Activated CD4-positive, alpha-beta T cell treated with anti-CD3 and anti-CD28 coated beads, Interleukin-2, amount 10 ng/mL, durations not matched to agents 24 days and 14 days (primary cell): ENCODE measurements around the gene ROR2. TPM values are rescaled to one million over a fixed set of nuclear protein-coding genes. Genes with fewer than 3 reads are reported as not detected.
"Not testable (repeated sequence)": the region's sequence is repeated elsewhere in the genome, so short reads cannot be mapped to it uniquely, and the experiment has no call there.

Experiments used
- DNase-seq: peaks from one replicate; pipeline ENCODE4 v3.0.0; 2022
- H3K27ac Mint-ChIP-seq: one replicate; pipeline ENCODE4 v1.8.0; 2022; ENCODE audit warnings: mild to moderate bottlenecking, mixed read lengths
- H3K27me3 Mint-ChIP-seq: one replicate; pipeline ENCODE4 v1.8.0; 2022; ENCODE audit warnings: mixed read lengths
- H3K36me3 Mint-ChIP-seq: one replicate; pipeline ENCODE4 v1.8.0; 2022; ENCODE audit warnings: low read depth, mild to moderate bottlenecking, mixed read lengths
- H3K4me1 Mint-ChIP-seq: one replicate; pipeline ENCODE4 v1.8.0; 2021; ENCODE audit warnings: mixed read lengths
- H3K4me3 Mint-ChIP-seq: one replicate; pipeline ENCODE4 v1.8.0; 2022; ENCODE audit warnings: mild to moderate bottlenecking, moderate library complexity, mixed read lengths
- H3K9me3 Mint-ChIP-seq: one replicate; pipeline ENCODE4 v1.8.0; 2021; ENCODE audit warnings: mixed read lengths
- intact Hi-C: fragments of 100-400 bp; cut with micrococcal nuclease; formaldehyde crosslinking; loops from one replicate; pipeline ENCODE4 v1.15.1; 2023
- total RNA-seq: library from RNA; stranded (reverse); gene quantifications from 2 replicates; pipeline ENCODE4 v1.2.3, GENCODE V29; 2022

ROR2 gene
- total RNA-seq, 1 donor from 2014 or later: 0.40 TPM

DNA sequence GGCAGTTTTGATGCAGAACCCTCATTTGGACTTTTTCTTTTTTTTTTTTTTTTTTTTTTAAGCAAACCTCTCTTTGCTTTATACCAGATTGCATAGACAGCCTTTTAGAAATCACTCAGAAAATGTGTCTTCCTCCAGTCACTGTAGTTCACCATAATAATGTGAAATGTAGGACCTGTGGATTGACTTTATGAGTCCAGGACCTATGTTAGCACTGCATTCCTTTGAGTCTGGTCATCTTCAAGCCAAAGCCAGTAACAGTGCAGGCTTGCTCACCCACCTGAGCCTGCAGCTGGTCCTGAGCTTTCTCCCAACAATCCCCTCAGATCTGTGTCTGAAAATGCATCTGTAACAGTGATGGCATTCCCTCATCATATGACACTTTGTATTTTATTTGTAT is 415.7 kb downstream of the ROR2 start:
- Mint-ChIP-seq H3K36me3 (no peaks in the 10 kb centered on the region), H3K9me3 (no peaks in the 10 kb centered on the region), H3K27ac (no peak overlapping the region), H3K27me3 (peaks cover 34% of the 10 kb centered on the region), H3K4me3 (no peak overlapping the region), H3K4me1 (peaks cover 1% of the 10 kb centered on the region)
- intact Hi-C loops: no loop called here
- no peak for DNase-seq

DNA sequence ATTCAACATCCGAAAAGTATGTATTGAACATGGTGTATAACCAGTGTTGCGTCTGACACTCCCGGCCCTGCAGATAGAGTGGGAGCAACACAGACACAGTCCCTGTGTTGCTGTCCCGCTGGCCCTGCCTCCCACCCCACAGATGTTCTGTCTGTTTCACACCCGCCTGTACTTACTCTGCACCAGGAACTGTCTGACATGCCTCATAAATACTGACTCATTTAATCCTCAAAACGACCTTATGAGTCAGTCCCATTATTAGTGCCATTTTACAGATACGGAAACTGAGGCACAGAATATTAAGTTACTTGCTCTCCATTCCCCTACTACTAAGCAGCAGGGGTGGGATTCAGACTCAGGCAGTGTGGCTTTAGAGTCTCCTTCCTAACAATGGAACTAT is 416.6 kb downstream of the ROR2 start:
- no peak overlapping the region for H3K27ac Mint-ChIP-seq
- no peaks in the 10 kb centered on the region for H3K4me1 Mint-ChIP-seq
- H3K9me3 Mint-ChIP-seq: no peaks in the 10 kb centered on the region
- intact Hi-C loops: no loop called here
- no peaks in the 10 kb centered on the region for H3K36me3 Mint-ChIP-seq
- DNase-seq: no peak
- no peak overlapping the region for H3K4me3 Mint-ChIP-seq
- peaks cover 36% of the 10 kb centered on the region for H3K27me3 Mint-ChIP-seq

DNA sequence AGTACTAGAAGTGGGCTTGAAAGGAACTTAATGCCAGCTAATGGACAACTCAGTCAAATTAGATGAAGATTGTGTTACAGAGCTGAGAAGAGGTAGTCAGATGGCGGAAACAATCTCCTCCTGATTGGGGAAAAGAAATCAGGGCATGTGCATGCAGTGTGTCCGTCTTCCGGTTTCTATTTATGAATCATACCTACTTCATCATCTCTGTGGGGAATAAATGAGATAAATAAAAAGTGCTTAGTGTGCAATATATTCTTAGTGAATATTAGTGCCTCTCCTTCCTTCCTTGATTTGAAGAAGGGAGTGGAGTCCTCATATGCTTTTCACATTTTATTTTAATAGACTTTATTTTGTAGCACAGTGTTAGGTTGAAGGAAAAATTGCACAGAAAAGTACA is 417.7 kb downstream of the ROR2 start:
- H3K36me3 Mint-ChIP-seq: no peaks in the 10 kb centered on the region
- H3K4me3 Mint-ChIP-seq: no peak overlapping the region

GRCh38 chr9:91530829-91531228 is 419.2 kb downstream of the ROR2 start:
- DNase-seq: no peak
- intact Hi-C loops: no loop called here
- Mint-ChIP-seq H3K27me3 (peaks cover 34% of the 10 kb centered on the region), H3K9me3 (no peaks in the 10 kb centered on the region), H3K36me3 (no peaks in the 10 kb centered on the region), H3K4me1 (no peaks in the 10 kb centered on the region), H3K27ac (no peak overlapping the region), H3K4me3 (no peak overlapping the region)

More for the DNA sequence above, 417.7 kb downstream of the ROR2 start:
- intact Hi-C loops: no loop called here
- Mint-ChIP-seq H3K27me3 (peaks cover 37% of the 10 kb centered on the region), H3K9me3 (no peaks in the 10 kb centered on the region), H3K27ac (no peak overlapping the region), H3K4me1 (no peaks in the 10 kb centered on the region)
- DNase-seq: no peak

GRCh38 chr9:91522481-91522880 is 427.5 kb downstream of the ROR2 start:
- no peaks in the 10 kb centered on the region for H3K4me1 Mint-ChIP-seq
- no peak for DNase-seq
- H3K27ac Mint-ChIP-seq: no peak overlapping the region
- intact Hi-C loops: no loop called here
- H3K4me3 Mint-ChIP-seq: no peak overlapping the region
- no peaks in the 10 kb centered on the region for H3K9me3 Mint-ChIP-seq
- H3K36me3 Mint-ChIP-seq: no peaks in the 10 kb centered on the region
- peaks cover 43% of the 10 kb centered on the region for H3K27me3 Mint-ChIP-seq

- Mint-ChIP-seq H3K4me3 (no peak overlapping the region), H3K9me3 (no peaks in the 10 kb centered on the region), H3K27ac (no peak overlapping the region), H3K4me1 (no peaks in the 10 kb centered on the region), H3K27me3 (peaks cover 32% of the 10 kb centered on the region), H3K36me3 (no peaks in the 10 kb centered on the region)
- no peak for DNase-seq
- intact Hi-C loops: no loop called here
Measured at GRCh38 chr9:91519520-91520277, 430.3 kb downstream of the ROR2 start.

GRCh38 chr9:91518462-91518861 is 431.6 kb downstream of the ROR2 start:
- H3K4me1 Mint-ChIP-seq: no peaks in the 10 kb centered on the region
- peaks cover 28% of the 10 kb centered on the region for H3K27me3 Mint-ChIP-seq
- H3K27ac Mint-ChIP-seq: no peak overlapping the region
- no peak overlapping the region for H3K4me3 Mint-ChIP-seq
- no peaks in the 10 kb centered on the region for H3K9me3 Mint-ChIP-seq
- no peaks in the 10 kb centered on the region for H3K36me3 Mint-ChIP-seq
- intact Hi-C loops: no loop called here
- no peak for DNase-seq

- H3K36me3 Mint-ChIP-seq: no peaks in the 10 kb centered on the region
- no peaks in the 10 kb centered on the region for H3K4me1 Mint-ChIP-seq
- H3K9me3 Mint-ChIP-seq: no peaks in the 10 kb centered on the region
- no peak overlapping the region for H3K4me3 Mint-ChIP-seq
- intact Hi-C loops: no loop called here
- H3K27ac Mint-ChIP-seq: no peak overlapping the region
- no peak for DNase-seq
- peaks cover 24% of the 10 kb centered on the region for H3K27me3 Mint-ChIP-seq
Measured at GRCh38 chr9:91517801-91518200, 432.2 kb downstream of the ROR2 start.

DNA sequence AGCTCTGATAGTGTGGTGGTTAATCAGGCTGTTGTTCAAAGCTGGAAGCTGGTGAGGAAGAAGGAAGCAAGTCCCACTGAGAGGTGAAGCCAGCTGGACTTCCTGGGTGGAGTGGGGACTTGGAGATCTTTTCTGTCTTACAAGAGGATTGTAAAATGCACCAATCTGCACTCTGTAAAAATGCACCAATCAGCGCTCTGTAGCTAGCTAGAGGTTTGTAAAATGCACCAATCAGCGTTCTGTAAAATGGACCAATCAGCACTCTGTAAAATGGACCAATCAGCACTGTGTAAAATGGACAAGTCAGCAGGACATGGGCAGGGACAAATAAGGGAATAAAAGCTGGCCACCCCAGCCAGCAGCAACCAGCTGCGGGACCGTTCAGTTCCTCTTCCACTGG is 432.7 kb downstream of the ROR2 start:
- intact Hi-C loops, H3K9me3 Mint-ChIP-seq, DNase-seq, H3K4me3 Mint-ChIP-seq, H3K36me3 Mint-ChIP-seq, H3K4me1 Mint-ChIP-seq, H3K27ac Mint-ChIP-seq: not testable (repeated sequence)
- H3K27me3 Mint-ChIP-seq: peaks cover 24% of the 10 kb centered on the region

DNA sequence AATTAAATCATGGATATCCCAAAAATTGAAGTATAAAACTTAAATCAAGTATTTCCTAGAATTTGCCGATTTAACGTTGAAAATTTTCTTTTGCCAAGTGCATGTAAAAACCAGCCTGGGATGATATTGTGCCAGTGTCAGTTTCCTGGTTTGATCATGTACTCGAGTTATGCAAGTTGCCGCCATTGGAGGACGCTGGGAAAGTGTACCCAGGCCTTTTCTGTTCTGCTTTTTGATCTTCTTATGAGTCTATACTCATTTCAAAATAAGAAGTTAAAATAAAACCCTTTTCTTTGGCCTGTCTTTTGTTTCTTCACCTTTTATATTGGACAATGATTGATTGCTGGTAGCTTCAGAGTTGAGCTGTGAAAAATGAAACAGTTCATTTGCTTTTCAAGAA is 433.3 kb downstream of the ROR2 start:
- Mint-ChIP-seq H3K4me1 (no peaks in the 10 kb centered on the region), H3K9me3 (no peaks in the 10 kb centered on the region), H3K4me3 (no peak overlapping the region), H3K27ac (no peak overlapping the region), H3K36me3 (no peaks in the 10 kb centered on the region), H3K27me3 (peaks cover 19% of the 10 kb centered on the region)
- DNase-seq: no peak
- intact Hi-C loops: no loop called here

GRCh38 chr9:91516081-91516480 is 433.9 kb downstream of the ROR2 start:
- no peak for DNase-seq
- H3K36me3 Mint-ChIP-seq: no peaks in the 10 kb centered on the region
- intact Hi-C loops: no loop called here
- H3K4me3 Mint-ChIP-seq: no peak overlapping the region
- no peak overlapping the region for H3K27ac Mint-ChIP-seq
- H3K27me3 Mint-ChIP-seq: peaks cover 18% of the 10 kb centered on the region
- H3K9me3 Mint-ChIP-seq: no peaks in the 10 kb centered on the region
- no peaks in the 10 kb centered on the region for H3K4me1 Mint-ChIP-seq

DNA sequence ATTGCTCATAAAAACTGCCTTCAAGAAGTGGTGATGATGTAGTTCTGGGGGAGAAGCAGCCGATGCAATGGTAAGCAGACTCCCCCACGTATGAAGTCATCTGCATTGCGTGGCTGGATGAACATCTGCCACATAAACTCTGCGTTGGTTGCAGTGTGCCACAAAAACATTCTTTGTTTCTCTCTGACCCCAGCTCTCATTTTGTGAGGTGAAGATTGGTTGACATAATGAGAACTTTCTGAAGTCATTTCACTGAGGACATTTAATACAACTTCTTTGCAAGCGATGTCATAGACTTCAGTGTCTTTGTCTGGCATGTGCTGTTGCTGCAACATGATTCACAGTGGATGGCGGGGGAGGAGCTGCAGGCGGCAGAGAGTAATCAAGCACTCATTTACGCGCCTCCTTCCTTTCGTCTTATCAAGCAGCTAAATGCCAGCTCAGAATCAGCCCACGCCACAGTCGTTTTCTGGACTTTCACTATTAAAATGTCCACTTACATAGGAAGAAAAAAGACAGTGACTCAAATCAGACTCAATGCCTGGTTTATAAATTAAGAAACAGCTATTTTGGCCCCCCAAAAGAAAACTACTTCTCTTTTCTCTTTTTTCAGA is 434.8 kb downstream of the ROR2 start:
- H3K9me3 Mint-ChIP-seq: no peaks in the 10 kb centered on the region
- no peaks in the 10 kb centered on the region for H3K36me3 Mint-ChIP-seq
- no peak overlapping the region for H3K4me3 Mint-ChIP-seq
- no peak for DNase-seq
- H3K4me1 Mint-ChIP-seq: no peaks in the 10 kb centered on the region
- H3K27me3 Mint-ChIP-seq: peaks cover 12% of the 10 kb centered on the region
- intact Hi-C loops: no loop called here
- no peak overlapping the region for H3K27ac Mint-ChIP-seq
